Effector memory CD8-positive, alpha-beta T cell (primary cell): ENCODE results near the gene CAPS.

ENCODE experiments used
- ATAC-seq: fragments of 150-1000 bp; cut with Tn5 transposase; replicated peaks from 2 replicates; pipeline ENCODE4 v1.10.0; 2021; ENCODE audit warnings: mild to moderate bottlenecking, moderate library complexity
- DNase-seq, 3 experiments: peaks; one replicate each; pipeline ENCODE4 v3.0.0; 2021
- H3K27ac Mint-ChIP-seq, 2 donors: one replicate each; pipeline ENCODE4 v1.8.0; 2022; ENCODE audit warnings: mild to moderate bottlenecking in 2 of 2, mixed read lengths in 2 of 2, moderate library complexity in 2 of 2
- H3K27me3 Mint-ChIP-seq, 2 donors: one replicate each; pipeline ENCODE4 v1.8.0; 2022; ENCODE audit warnings: mixed read lengths in 2 of 2
- H3K36me3 Mint-ChIP-seq: one replicate; pipeline ENCODE4 v1.8.0; 2022; ENCODE audit warnings: mild to moderate bottlenecking, moderate library complexity, mixed read lengths; ENCODE audit not compliant: insufficient read depth
- H3K4me1 Mint-ChIP-seq, 2 donors: one replicate each; pipeline ENCODE4 v1.8.0; 2022; ENCODE audit warnings: low read depth in 2 of 2, mixed read lengths in 2 of 2
- H3K4me3 Mint-ChIP-seq, 2 donors: one replicate each; pipeline ENCODE4 v1.8.0; 2022; ENCODE audit warnings: mild to moderate bottlenecking in 2 of 2, mixed read lengths in 2 of 2, moderate library complexity in 2 of 2
- H3K9me3 Mint-ChIP-seq, 2 donors: one replicate each; pipeline ENCODE4 v1.8.0; 2022; ENCODE audit warnings: mixed read lengths in 2 of 2

CAPS gene

GRCh38 chr19:5963855-5964254 is 49.8 kb downstream of the CAPS start:
- ATAC-seq = no peak
- peaks cover 69 to 70% of the 10 kb centered on the region in 2 donors for H3K4me1 Mint-ChIP-seq
- peaks cover 26% of the 10 kb centered on the region for H3K36me3 Mint-ChIP-seq
- peak overlapping the region in 1 of 2 donors; percentile 12 for H3K4me3 Mint-ChIP-seq
- DNase-seq = no peak
- no peaks in the 10 kb centered on the region for H3K27me3 Mint-ChIP-seq
- peak overlapping the region; percentile 95 to 97 for H3K27ac Mint-ChIP-seq
- H3K9me3 Mint-ChIP-seq = no peaks in the 10 kb centered on the region

GRCh38 chr19:5964816-5965565 is 50.9 kb downstream of the CAPS start:
- H3K4me3 Mint-ChIP-seq = peak overlapping the region in 1 of 2 donors; percentile 50
- ATAC-seq (no peak), DNase-seq (no peak)
- no peaks in the 10 kb centered on the region for H3K27me3 Mint-ChIP-seq
- peaks cover 65 to 67% of the 10 kb centered on the region in 2 donors for H3K4me1 Mint-ChIP-seq
- H3K27ac Mint-ChIP-seq = peak overlapping the region; percentile 95 to 97
- no peaks in the 10 kb centered on the region for H3K9me3 Mint-ChIP-seq
- peaks cover 28% of the 10 kb centered on the region for H3K36me3 Mint-ChIP-seq
